Left kidney (tissue), 2 donors: ENCODE results near the gene PIK3C2B. TPM values are rescaled to one million over a fixed set of nuclear protein-coding genes. Genes with fewer than 3 reads are reported as not detected.

Experiments
- DNase-seq: peaks from one replicate; pipeline ENCODE4 v3.0.0-alpha.2; 2013
- polyA plus RNA-seq: library from polyadenylated mRNA; unstranded; fragments of 120-200 nt; gene quantifications from one replicate; pipeline ENCODE4 v1.2.1, GENCODE V29; 2013; ENCODE audit not compliant: insufficient read length

Gene PIK3C2B
- polyA plus RNA-seq, 1 donor = 20.1 TPM

- DNase-seq = no peak
Measured at GRCh38 chr1:204479387-204480136, 15.0 kb downstream of the PIK3C2B start.

DNA sequence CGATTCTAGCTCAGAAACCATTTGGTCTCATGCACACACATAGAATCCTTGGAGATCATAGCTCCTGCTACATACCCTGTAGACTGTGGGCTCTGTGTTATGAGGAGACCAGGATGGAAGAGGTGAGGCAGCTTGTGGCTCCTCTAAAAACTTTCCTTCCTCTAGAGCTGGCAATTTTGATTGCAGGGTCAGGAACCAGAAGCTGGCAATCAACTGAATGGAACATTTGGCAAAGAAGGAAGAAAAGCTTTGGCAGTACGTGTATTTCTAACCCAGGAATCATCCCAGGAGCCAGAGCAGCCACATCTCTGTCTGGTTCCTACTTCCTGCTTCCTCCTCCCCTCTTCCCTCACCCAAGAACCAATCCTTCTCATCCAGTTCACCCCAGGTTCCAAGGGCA lies 15.7 kb downstream of the PIK3C2B start:
- DNase-seq = no peak

GRCh38 chr1:204478172-204478899 lies 16.3 kb downstream of the PIK3C2B start:
- DNase-seq = no peak

DNA sequence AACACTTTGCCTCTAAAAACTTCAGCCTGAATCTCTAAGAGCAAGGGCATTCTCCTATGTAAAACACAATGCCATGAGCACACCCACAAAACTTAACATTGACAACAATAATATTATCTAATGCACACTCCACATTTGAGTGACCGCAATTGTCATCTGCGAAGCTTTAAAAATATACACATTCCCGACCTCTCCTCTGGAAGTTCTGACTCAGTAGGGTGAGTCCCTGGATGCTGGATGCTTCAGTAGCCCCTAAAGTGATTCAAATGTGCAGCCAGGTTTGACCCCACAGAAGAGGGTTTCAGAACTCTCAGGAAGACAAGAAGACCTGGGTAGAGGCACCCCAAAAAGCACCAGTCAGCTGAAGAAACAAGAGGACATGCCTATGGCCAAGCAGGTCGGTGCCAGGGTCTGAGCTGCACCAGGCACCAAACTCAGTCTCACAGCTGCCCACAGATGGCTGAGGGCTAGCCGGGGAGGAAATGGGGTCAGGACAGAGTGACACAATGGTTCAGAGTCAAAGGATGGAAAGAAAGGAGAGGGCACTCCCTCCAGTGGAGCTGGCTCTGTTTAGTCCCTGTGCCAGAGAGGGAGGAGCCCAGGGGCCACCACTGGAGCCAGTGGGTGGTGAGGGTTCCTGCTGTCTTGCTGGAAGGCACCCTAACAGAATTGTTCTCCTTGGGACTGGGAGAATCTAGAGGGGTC lies 17.4 kb downstream of the PIK3C2B start:
- no peak for DNase-seq

GRCh38 chr1:204476563-204476962 lies 18.0 kb downstream of the PIK3C2B start:
- DNase-seq = no peak

DNA sequence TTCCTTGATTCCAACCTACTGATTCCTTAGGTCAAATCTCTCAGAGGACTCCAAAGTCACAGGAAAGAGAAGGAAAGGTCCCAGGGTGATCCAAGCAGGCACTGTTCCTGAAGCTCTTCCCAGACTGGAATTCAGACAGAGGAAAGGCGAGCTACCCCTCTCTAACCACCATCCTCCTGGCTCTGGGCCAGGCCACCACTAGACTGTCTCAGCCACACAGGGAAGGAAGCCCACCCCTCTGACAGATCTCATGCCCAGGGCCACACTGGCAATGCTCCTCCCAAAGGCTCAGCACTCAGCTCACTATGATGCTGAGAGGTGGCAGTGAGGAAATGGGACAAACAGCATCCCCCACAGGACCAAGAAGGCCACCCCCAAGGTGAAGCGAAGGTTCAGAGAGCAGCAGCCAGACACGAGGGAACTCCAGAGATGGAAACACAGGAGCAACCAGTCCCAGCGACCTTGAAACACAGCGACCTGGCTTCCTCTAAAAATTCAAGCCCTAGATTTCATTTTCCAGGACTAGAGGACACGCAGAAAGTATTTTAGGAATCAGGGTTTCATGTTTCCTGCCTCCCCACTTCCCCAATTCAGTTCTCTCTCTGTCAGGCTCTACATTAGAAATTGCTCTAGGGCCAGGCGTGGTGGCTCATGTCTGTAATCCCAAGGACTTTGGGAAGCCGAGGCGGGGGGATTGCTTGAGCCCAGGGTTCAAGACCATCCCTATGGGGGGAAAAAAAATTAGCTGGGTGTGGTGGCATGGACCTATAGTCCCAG lies 18.8 kb downstream of the PIK3C2B start:
- DNase-seq = no peak

DNA sequence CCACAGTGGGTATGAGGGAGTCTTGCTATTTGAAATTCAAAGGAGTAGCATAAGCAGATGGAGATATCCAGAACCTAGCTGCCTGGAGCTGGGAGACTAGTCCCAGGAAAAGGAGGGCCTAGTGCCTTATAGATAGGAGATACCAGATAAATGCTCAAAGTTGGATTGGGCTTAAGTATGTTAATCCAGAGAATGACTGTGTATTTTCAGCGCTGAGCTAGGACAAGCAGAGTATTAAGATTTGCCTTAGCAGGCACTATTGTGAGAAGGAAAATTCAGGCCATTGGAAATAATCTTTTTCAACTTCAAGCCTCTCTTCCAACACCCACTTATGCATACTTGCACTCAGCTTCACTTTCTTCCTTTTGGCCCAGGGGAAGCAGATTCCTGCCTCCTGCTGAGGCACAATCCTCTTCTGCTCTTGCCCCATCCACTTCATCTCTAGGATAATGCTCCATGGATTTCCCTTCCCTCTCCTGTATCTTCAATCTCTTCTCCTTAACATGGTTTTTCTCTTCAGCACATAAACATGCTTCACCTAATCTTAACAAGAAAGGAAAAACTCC lies 21.1 kb downstream of the PIK3C2B start:
- DNase-seq = no peak

DNA sequence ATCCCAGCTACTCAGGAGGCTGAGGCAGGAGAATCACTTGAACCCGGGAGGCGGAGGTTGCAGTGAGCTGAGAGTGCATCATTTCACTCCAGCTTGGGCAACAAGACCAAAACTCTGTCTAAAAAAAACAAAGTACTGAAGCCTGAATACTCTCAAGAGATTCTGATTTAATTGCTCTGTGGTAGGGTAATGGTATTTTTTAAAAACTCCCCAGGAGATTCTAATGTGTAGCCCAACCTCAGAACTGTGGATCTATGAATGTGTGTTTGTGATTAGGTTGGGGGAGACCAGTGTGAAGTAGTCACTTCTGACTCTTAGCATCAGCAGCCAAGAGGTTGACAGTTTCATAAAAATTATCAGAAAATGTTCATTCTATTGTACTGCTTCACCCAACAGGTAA lies 21.9 kb downstream of the PIK3C2B start:
- no peak for DNase-seq

DNA sequence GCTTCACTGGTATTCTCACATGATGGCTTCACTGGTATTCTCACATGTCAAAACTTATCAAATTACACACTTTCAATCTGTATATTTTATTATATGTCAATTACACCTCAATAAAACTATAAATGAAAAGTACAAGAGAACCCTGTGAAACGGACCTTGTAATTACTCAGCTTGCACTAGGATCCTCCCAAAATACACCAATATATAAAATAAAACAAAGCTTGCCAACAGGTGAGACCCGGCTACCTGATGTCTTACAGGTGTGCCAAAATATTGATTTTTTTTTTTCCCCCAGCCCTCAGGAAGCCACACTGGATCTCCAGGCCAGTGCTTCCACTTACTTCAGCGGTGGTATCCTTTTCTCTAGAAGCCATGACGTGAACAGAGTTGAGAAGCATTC lies 22.9 kb downstream of the PIK3C2B start:
- DNase-seq = no peak

DNA sequence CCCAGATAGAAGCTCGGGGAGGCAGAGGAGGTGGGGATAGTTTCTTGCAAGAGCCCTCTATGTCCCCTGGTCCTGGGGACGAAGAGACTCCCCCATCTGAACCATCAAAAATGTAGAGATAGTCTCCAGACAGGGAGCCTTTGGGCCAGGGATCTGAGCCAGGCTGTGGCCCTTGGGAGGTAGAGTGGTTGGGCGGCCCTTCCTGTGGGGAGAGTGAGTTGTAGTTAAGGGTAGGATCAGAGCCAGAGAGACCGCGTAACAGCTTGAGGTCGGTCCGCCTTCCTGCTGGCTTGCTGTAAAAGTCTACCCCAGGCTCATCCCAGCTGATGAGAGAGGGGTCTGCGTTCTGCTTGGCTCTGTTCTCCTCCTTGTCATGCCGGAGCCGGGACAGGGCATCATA lies 25.3 kb downstream of the PIK3C2B start:
- DNase-seq = no peak

DNA sequence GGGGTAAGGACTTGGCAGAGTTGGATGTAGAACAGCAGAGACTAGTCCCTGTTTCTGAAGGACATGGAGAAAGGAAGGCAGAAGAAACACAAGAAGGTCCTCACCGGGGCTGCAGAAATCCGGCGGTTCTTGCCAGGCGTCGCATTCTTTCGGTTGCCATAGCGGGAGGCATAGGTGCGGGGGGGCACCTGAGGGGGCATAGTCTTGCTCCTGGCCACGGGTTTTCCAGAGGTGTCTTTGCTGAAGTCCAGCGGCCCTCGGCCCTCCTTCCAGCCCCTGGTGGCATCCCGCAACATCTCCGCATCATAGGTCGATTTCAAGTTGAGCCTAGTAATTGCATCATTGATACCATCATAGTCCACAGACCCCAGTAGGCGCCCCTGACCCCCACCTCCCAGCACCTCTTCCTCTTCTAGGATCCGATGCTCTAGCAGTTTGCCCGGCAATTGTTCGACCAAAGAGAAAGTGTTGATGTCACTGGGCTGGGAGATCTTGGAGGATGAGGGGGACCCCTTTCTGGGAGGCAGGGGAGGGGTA lies 25.8 kb downstream of the PIK3C2B start:
- DNase-seq = no peak

- no peak for DNase-seq
Measured at GRCh38 chr1:204468206-204468605, 26.4 kb downstream of the PIK3C2B start.

DNA sequence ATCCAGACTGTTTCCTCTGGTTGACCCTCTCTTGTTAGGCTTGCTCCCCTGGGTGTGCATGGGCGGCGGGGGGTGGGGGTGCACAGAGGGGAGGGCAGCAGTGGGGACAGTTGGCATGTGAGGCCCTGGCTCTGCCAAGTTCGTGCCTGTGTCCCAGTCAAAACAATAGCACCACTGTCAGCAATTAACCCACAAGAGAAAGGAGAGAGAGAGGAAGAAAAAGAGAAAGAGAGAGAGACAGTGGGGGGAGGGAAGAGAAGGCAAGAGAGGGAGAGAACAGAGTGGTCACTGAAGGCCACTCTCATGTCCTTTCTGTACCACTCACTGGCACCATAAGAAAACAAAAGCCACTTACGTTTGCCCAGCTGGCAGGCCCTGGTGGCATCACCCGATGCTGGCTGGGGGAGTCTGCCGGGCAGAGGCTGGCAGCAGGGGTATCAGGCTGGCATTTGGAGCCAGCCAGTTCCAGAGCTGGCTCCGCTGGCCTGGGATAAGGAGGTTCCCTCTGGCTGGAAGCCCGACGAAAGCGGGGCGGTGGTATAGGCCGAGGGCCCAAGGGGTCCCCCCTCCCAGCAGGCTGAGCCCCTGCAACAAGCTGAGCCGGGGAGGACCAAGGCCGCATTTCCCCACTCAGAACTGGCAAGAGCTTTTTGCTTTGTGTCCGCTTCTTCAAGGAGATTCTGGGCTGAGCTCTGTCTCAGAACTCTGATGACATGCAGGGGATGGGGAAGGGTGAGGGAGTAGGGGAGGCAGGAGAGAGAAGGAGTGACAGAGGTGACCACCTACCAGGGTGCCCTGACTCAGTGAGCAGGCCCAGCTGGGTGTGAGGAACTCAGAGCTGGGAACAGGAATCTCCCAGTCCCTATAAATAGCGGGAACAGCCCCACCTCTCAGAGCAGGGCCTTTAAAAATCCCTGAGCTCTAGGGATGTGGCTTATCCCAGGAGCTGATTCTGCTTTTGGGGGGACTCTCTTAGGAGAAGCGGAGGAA lies 27.9 kb downstream of the PIK3C2B start:
- DNase-seq = no peak

- DNase-seq = no peak
Measured at GRCh38 chr1:204465546-204466415, 28.8 kb downstream of the PIK3C2B start.

GRCh38 chr1:204464701-204465100 lies 29.9 kb downstream of the PIK3C2B start:
- DNase-seq = no peak

- DNase-seq = no peak
Measured at GRCh38 chr1:204464187-204464631, 30.4 kb downstream of the PIK3C2B start.

DNA sequence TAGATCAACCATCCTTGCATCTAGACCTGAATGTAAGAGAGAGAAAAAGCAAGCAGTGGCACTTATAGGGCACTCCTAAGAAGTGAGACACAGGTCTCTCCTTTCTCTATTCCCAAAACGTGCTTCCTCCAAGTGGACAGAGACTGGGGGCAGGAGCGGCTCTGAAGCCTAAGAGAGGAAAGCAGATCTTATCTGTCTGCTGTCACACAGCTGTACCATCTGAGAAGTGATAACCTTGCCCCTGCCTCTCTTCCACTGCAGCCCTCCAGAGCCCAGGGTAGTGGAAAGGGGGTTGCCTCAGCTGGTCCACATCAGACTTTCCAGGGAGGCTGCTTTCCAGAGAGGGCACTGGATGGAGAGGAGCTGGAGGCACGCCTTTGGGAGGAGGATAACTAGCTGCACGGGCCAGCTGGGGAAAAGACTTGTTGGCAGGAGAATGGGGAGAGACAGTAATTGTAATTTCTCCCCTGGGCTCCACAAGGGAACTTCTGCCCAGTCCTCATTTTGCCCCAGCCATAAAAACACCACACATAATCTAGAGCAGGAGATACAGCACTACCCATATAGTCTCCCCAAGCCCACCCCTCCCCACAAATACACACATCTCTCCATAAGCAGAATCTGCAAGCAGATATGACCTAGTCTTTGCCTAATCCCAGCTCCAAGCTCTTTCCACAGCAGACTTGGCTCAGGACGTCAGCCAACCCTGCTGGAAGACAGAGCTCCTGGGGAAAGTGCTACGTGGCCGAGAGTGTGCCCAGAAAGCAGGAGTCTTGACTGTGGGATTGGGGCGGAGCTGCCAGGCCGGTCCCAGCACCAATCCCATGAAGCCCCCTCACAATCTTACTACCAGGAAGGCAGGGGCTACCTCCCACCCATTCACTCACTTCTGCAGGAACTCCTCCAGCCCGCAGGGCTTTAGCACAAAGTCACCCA lies 31.2 kb downstream of the PIK3C2B start:
- no peak for DNase-seq

DNA sequence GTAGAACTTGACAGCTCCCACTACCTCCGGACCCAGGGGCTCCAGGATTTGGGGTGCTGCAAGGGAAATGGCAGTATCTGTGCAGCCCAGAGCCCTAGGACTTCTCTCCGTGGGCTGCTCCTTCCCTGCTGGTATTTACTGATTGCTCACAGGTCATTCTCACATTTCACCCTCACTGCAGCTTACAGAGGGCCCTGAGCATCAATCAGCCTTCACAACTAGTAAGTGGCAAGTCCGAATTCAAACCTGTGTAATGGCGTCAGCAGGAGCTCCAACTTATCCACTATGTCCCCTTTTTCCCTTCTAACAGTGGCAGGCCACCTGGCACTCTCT lies 32.4 kb downstream of the PIK3C2B start:
- DNase-seq = no peak
